HepG2 (cell line): ENCODE measurements around the gene INHBB. TPM values are rescaled to one million over a fixed set of nuclear protein-coding genes. Genes with fewer than 3 reads are reported as not detected.

ENCODE experiments used
- ATAC-seq: fragments of 200-7000 bp; cut with Tn5 transposase; 3 replicates; pipeline ENCODE4 v1.9.1; 2020; ENCODE audit warnings: mild to moderate bottlenecking, moderate library complexity
- BruUV-seq: library from RNA; stranded (reverse); fragments of 400-500 nt; replicated peaks from 2 replicates; lab custom pipeline; 2021; lab: Mats Ljungman, UMichigan
- CTCF ChIA-PET: fragments of 300-600 bp; formaldehyde crosslinking; extraction: SDS; loops from one replicate; lab custom pipeline; 2021; ENCODE audit warnings: low total read pairs, inconsistent platforms, low intra/inter-chr PET ratio; lab: Yijun Ruan, JAX
- POLR2A ChIA-PET: fragments of 350-600 bp; sonication (Branson Sonifier 250); formaldehyde crosslinking; loops from one replicate; lab custom pipeline; 2020; ENCODE audit warnings: antibody characterized with exemption, inconsistent platforms; lab: Yijun Ruan, JAX
- DNase-seq: peaks from one replicate; pipeline ENCODE4 v3.0.0-alpha.2; 2015; ENCODE audit warnings: low spot score
- FAIRE-seq: peaks from 3 replicates; lab custom pipeline; 2011; peaks lifted over from hg19 to GRCh38; lab: Jason Lieb, UNC
- H2AFZ ChIP-seq: one replicate; pipeline ENCODE4 v1.6.1; 2011; ENCODE audit warnings: low read length, inconsistent platforms
- H3K27ac ChIP-seq: fragments of 300-600 bp; 3 replicates; pipeline ENCODE4 v1.8.0; 2011; ENCODE audit warnings: mixed run types, mild to moderate bottlenecking, mixed read lengths, low read length, inconsistent platforms; ENCODE audit not compliant: insufficient read depth; ENCODE audit errors: extremely low read length
- H3K27me3 ChIP-seq, 2 experiments: fragments of 200-600 bp in 1 of 2; 2 replicates in 1 of 2; 3 replicates in 1 of 2; pipeline versions ENCODE4 v1.6.0 to v1.8.0; 2011; ENCODE audit warnings: low read length in 2 of 2, mild to moderate bottlenecking in 2 of 2, moderate library complexity in 2 of 2, inconsistent platforms in 1 of 2; ENCODE audit not compliant: insufficient read depth in 2 of 2, control insufficient read depth in 1 of 2
- H3K36me3 ChIP-seq, 2 experiments: fragments of 200-600 bp in 1 of 2; replicated peaks in 1 of 2; 2 replicates in 1 of 2; 3 replicates in 1 of 2; pipeline versions ENCODE4 v1.5.1 to v1.8.0; 2011; ENCODE audit warnings: low read length in 2 of 2, inconsistent platforms in 1 of 2; ENCODE audit not compliant: insufficient read depth in 2 of 2, control insufficient read depth in 1 of 2
- H3K4me1 ChIP-seq: 2 replicates; pipeline ENCODE4 v1.5.1; 2012; ENCODE audit warnings: low read length, inconsistent platforms; ENCODE audit not compliant: insufficient read depth
- H3K4me2 ChIP-seq: 2 replicates; pipeline ENCODE4 v1.6.0; 2011; ENCODE audit warnings: low read depth, low read length, inconsistent platforms
- H3K4me3 ChIP-seq, 3 experiments: fragments of 200-600 bp in 1 of 3; sonication (generic), shearing (Covaris generic) in 1 of 3; replicated peaks in 1 of 3; 2 replicates each; pipeline ENCODE4 v1.5.1; 2011 to 2016; ENCODE audit warnings: low read length in 3 of 3, inconsistent platforms in 2 of 3, low read depth in 2 of 3, mild to moderate bottlenecking in 2 of 3, control low read depth in 1 of 3, mixed read lengths in 1 of 3; ENCODE audit not compliant: insufficient read depth in 1 of 3
- H3K79me2 ChIP-seq: one replicate; pipeline ENCODE4 v1.6.1; 2011; ENCODE audit warnings: low read length, inconsistent platforms; ENCODE audit not compliant: insufficient read depth
- H3K9ac ChIP-seq: 2 replicates; pipeline ENCODE4 v1.6.0; 2011; ENCODE audit warnings: mild to moderate bottlenecking, low read depth, low read length, inconsistent platforms; ENCODE audit not compliant: insufficient read depth
- H3K9me3 ChIP-seq: 2 replicates; pipeline ENCODE4 v1.5.1; 2012; ENCODE audit warnings: mild to moderate bottlenecking, low read length
- H4K20me1 ChIP-seq: 2 replicates; pipeline ENCODE4 v1.6.0; 2011; ENCODE audit warnings: inconsistent platforms, mild to moderate bottlenecking, low read length, moderate library complexity; ENCODE audit not compliant: insufficient read depth
- PTBP1 ChIP-seq: fragments of 200-400 bp; formaldehyde crosslinking; IDR thresholded peaks from 2 replicates; pipeline ENCODE4 v1.6.1; 2018; ENCODE audit warnings: low read length, low read depth; ENCODE audit not compliant: poor library complexity, severe bottlenecking
- SRSF9 ChIP-seq: fragments of 200-400 bp; formaldehyde crosslinking; IDR thresholded peaks from 2 replicates; pipeline ENCODE4 v1.6.1; 2018; ENCODE audit warnings: borderline replicate concordance, mild to moderate bottlenecking, low read depth, low read length; ENCODE audit not compliant: insufficient read depth, poor library complexity, severe bottlenecking
- TCF12 ChIP-seq, 2 experiments: fragments of 450-650 bp in 1 of 2; sonication (generic) in 1 of 2; formaldehyde crosslinking in 1 of 2; IDR thresholded peaks; 2 replicates each; pipeline versions ENCODE4 v1.6.1 to v1.8.0; 2017 to 2022; ENCODE audit warnings: antibody characterized with exemption in 1 of 2, mild to moderate bottlenecking in 1 of 2, missing genetic modification reagents in 1 of 2, moderate library complexity in 1 of 2
- ZBTB7A ChIP-seq: sonication (generic); formaldehyde crosslinking; IDR thresholded peaks from 2 replicates; pipeline ENCODE4 v1.8.0; 2022; ENCODE audit warnings: mild to moderate bottlenecking, missing genetic modification reagents
- ZNF263 ChIP-seq: sonication (generic); formaldehyde crosslinking; IDR thresholded peaks from 2 replicates; pipeline ENCODE4 v1.4.0; 2020; ENCODE audit warnings: missing genetic modification reagents
- ZNF432 ChIP-seq: sonication (generic); formaldehyde crosslinking; IDR thresholded peaks from 2 replicates; pipeline ENCODE4 v1.5.0; 2020; ENCODE audit warnings: missing genetic modification reagents, mild to moderate bottlenecking, borderline replicate concordance
- ZNF772 ChIP-seq: sonication (generic); formaldehyde crosslinking; IDR thresholded peaks from 2 replicates; pipeline ENCODE4 v1.5.0; 2020; ENCODE audit warnings: mild to moderate bottlenecking, missing genetic modification reagents
- WGBS: methylation state at CpG from one replicate; pipeline ENCODE4 v1.1.6; 2017; ENCODE audit warnings: low lambda C conversion rate; 5-methylcytosine and 5-hydroxymethylcytosine counted together
- in situ Hi-C: cut with HindIII; loops from 2 replicates; pipeline ENCODE4 v1.10.0; 2017; ENCODE audit warnings: low pct_unique_long_range_greater_than_20kb; ENCODE audit not compliant: extremely low pct_ligation_motif_present
- intact Hi-C: fragments of 100-400 bp; cut with micrococcal nuclease; formaldehyde crosslinking; loops from one replicate; pipeline ENCODE4 v1.10.0; 2022; ENCODE audit not compliant: unreplicated experiment
- polyA plus RNA-seq, 8 experiments: library from polyadenylated mRNA; depleted of rRNA in 3 of 8; stranded (reverse) in 7 of 8; unstranded in 1 of 8; fragments of >200 nt; fragmentation: Illumina TruSeq in 4 of 8; extraction: Trizol in 4 of 8; gene quantifications; 2 replicates each; pipeline versions ENCODE4 v1.2.1 to v1.2.3, GENCODE V29; 2011 to 2016; ENCODE audit warnings: low read depth in 4 of 8, missing spikeins in 1 of 8, mixed read lengths in 1 of 8; ENCODE audit not compliant: insufficient read depth in 1 of 8
- total RNA-seq, 5 experiments: library from RNA; depleted of rRNA; stranded (reverse); fragments of >200 nt; fragmentation: Illumina TruSeq; extraction: Trizol; gene quantifications; 2 replicates each; pipeline ENCODE4 v1.2.3, GENCODE V29; 2016; ENCODE audit warnings: low read depth in 1 of 5

INHBB gene
- total and polyA plus RNA-seq, 2 of the 13 experiments (the other 11 are each of a cell fraction or from before 2014, with no cell fraction given): 0.20 to 1.7 TPM

DNA sequence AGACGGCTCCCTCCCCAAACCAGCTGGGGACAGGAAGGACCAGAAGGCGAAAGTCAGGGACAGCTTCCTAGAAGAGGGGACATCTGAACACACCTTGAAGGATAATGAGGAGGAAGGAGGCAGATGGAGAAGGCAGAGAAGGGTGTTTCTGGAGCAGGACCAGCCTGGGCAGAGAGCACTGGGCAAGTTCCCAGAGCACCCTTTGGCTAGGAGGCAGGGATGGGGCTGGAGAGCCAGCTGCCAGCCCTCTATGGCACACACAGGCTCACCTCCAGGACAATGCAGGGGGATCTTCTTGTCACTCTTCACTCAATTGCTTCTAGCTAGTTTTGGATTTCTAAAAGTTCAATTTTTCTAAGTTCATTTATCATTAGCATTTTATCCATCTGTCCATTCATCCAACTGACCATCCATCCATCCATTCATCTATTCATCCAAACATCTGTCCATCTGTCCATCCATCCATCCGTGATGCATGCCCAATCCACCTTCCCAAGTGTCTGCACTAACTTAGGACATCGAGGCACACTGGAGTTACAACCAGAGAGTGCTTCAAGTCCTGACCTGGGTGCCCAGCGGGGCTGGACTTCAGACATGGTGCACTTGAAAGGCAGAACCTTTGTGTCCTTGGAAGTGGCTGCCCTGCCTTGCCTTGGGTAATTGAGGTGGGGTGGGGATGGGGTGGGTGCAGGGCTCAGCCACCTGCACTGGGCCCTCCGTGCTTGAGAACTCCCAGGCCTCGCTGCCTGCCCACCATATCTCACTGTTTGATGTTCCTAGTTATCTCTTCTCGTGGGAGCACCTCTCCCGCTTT lies 42.5 kb downstream of the INHBB start (continued):
- no peak for TF ChIP-seq SRSF9
- no peak for TF ChIP-seq TCF12 (IDR thresholded peaks at IDR 0.05)
- no peak for TF ChIP-seq TCF12 (CRISPR knock-in tag; IDR thresholded peaks at IDR 0.05)

DNA sequence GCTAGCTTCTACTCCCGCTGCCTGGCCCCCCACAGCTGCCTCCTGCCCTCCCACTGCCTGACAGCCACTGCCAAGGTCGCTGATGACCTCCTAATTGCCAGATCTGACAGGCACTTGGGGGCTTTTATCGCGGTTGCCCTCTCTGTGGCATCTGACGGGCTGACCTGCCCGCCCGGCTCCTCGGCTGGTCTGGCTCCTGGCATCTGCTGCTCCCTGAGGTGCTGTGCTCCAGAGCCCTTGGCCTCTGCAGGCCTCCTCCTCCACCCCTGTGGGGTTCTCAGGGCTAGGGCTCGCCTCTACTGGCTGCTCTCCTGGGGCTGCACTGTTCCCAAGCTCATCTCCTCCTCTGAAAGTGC lies 43.1 kb downstream of the INHBB start:
- peaks cover 2% of the 10 kb centered on the region; the same call in 1 of the 2 replicates for H4K20me1 ChIP-seq
- no peaks in the 10 kb centered on the region for H3K36me3 ChIP-seq
- WGBS: 49% methylated on average over 9 of the region's 9 CpGs
- TF ChIP-seq ZBTB7A (CRISPR knock-in tag) (no peak), ZNF772 (no peak), ZNF263 (CRISPR knock-in tag) (0 out of 2 replicates have a peak, but pooled peaks have one; percentile 18), PTBP1 (no peak), ZNF432 (no peak)
- H3K4me1 ChIP-seq: peaks cover 22% of the 10 kb centered on the region
- H3K9ac ChIP-seq: no peak overlapping the region
- POLR2A ChIA-PET: interaction anchor here (1.0 kb wide), 1 partner anchor 10 kb away, joined by 3 read pairs; no protein-coding TSS in a partner anchor
- in situ Hi-C loops: no loop called here
- no peaks in the 10 kb centered on the region for H3K79me2 ChIP-seq
- ATAC-seq (no peak), FAIRE-seq (no peak), DNase-seq (no peak)
- intact Hi-C loops: no loop called here
- H3K27me3 ChIP-seq: no peaks in the 10 kb centered on the region; a peak in 2 of 5 replicates
- no peak overlapping the region for H2AFZ ChIP-seq
- H3K27ac ChIP-seq: no peak overlapping the region
- CTCF ChIA-PET: no interaction called here
- H3K4me2 ChIP-seq: no peak overlapping the region
- no TSS peak for BruUV-seq
- no peak overlapping the region for H3K4me3 ChIP-seq
- H3K9me3 ChIP-seq: no peaks in the 10 kb centered on the region
